ENCODE data around the gene GCLM. TPM values are rescaled to one million over a fixed set of nuclear protein-coding genes. Genes with fewer than 3 reads are reported as not detected.
A peak's percentile ranks its signal among the peaks of the same experiment; 100 is the strongest.
"Not testable (repeated sequence)": the region's sequence is repeated elsewhere in the genome, so short reads cannot be mapped to it uniquely, and the experiment has no call there.

The GCLM gene
- polyA plus RNA-seq, 1 donor, result 14.8 TPM

GRCh38 chr1:93900723-93901504 lies 8.3 kb downstream of the GCLM start:
- DNase-seq, result no peak

GRCh38 chr1:93899543-93900207 lies 9.6 kb downstream of the GCLM start:
- no peak for DNase-seq

GRCh38 chr1:93888900-93889299 lies 20.3 kb downstream of the GCLM start:
- DNase-seq, result no peak

- DNase-seq, result no peak
Observed at GRCh38 chr1:93882269-93882668, 27.0 kb downstream of the GCLM start.

- DNase-seq, result no peak
Observed at GRCh38 chr1:93880731-93881130, 28.5 kb downstream of the GCLM start.

GRCh38 chr1:93878889-93879586 lies 30.2 kb downstream of the GCLM start, which contains the start of gene DNTTIP2:
DNTTIP2 (minus strand) TSS chr1:93879206; CDS start chr1:93879148, 58 bp downstream.
- peak; percentile 96 for DNase-seq

- DNase-seq, result peak; percentile 7
Observed at GRCh38 chr1:93878501-93878888, 30.7 kb downstream of the GCLM start.

GRCh38 chr1:93877529-93877928 lies 31.7 kb downstream of the GCLM start:
- DNase-seq, result no peak

- no peak for DNase-seq
Observed at GRCh38 chr1:93876244-93876643, 33.0 kb downstream of the GCLM start.

- no peak for DNase-seq
Observed at GRCh38 chr1:93874025-93874651, 35.1 kb downstream of the GCLM start.

GRCh38 chr1:93871366-93871765 lies 37.9 kb downstream of the GCLM start:
- DNase-seq, result no peak

GRCh38 chr1:93869653-93870052 lies 39.6 kb downstream of the GCLM start:
- DNase-seq, result no peak

- DNase-seq, result not testable (repeated sequence)
Observed at GRCh38 chr1:93868492-93868891, 40.7 kb downstream of the GCLM start.

- DNase-seq, result no peak
Observed at GRCh38 chr1:93865253-93865652, 44.0 kb downstream of the GCLM start.

GRCh38 chr1:93864175-93864574 lies 45.1 kb downstream of the GCLM start:
- no peak for DNase-seq

GRCh38 chr1:93857653-93858052 lies 51.6 kb downstream of the GCLM start:
- not testable (repeated sequence) for DNase-seq

GRCh38 chr1:93855983-93856382 lies 53.2 kb downstream of the GCLM start:
- DNase-seq, result not testable (repeated sequence)

- no peak for DNase-seq
Observed at GRCh38 chr1:93853940-93854339, 55.3 kb downstream of the GCLM start.

- DNase-seq, result no peak
Observed at GRCh38 chr1:93851878-93852277, 57.4 kb downstream of the GCLM start.

- DNase-seq, result no peak
Observed at GRCh38 chr1:93851327-93851712, 57.9 kb downstream of the GCLM start.

- not testable (repeated sequence) for DNase-seq
Observed at GRCh38 chr1:93850687-93851326, 58.4 kb downstream of the GCLM start.

GRCh38 chr1:93848350-93848883 lies 60.8 kb downstream of the GCLM start:
- no peak for DNase-seq

Data from left kidney (tissue), 2 donors.